ENCODE results near the gene USP24. TPM values are rescaled to one million over a fixed set of nuclear protein-coding genes. Genes with fewer than 3 reads are reported as not detected.
A peak's percentile ranks its signal among the peaks of the same experiment; 100 is the strongest.

The USP24 gene
- polyA plus RNA-seq, 1 experiment: 20.9 TPM

DNA sequence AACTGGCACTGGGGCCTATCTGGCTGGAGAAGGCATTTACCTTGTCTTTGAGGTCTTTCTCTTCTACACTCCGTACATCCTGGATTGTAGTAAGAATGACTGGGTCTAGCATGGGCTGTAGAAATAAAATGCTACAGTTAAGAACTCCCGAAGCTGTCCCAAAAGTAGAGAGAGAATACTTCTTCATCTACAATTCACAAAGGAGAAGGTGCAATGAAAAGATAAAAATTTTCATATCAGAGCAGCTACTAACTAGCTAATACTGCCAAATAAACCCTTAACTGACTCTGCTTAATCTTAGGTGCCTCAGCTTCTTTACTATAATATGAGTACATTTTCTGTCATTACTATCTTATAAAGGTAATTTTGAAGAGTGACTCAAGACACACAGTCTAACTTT, 55.6 kb downstream of the USP24 start:
- CTCF ChIA-PET: no interaction called here
- POLR2A ChIA-PET: no interaction called here
- no peaks in the 10 kb centered on the region for H3K27me3 ChIP-seq (ENCODE audit: control insufficient read depth, insufficient read depth, low read length)
- H3K9me3 ChIP-seq (ENCODE audit: control insufficient read depth, insufficient read depth, low read length): no peaks in the 10 kb centered on the region
- TF ChIP-seq, protein P1, sequence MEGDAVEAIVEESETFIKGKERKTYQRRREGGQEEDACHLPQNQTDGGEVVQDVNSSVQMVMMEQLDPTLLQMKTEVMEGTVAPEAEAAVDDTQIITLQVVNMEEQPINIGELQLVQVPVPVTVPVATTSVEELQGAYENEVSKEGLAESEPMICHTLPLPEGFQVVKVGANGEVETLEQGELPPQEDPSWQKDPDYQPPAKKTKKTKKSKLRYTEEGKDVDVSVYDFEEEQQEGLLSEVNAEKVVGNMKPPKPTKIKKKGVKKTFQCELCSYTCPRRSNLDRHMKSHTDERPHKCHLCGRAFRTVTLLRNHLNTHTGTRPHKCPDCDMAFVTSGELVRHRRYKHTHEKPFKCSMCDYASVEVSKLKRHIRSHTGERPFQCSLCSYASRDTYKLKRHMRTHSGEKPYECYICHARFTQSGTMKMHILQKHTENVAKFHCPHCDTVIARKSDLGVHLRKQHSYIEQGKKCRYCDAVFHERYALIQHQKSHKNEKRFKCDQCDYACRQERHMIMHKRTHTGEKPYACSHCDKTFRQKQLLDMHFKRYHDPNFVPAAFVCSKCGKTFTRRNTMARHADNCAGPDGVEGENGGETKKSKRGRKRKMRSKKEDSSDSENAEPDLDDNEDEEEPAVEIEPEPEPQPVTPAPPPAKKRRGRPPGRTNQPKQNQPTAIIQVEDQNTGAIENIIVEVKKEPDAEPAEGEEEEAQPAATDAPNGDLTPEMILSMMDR (IDR thresholded peaks at IDR 0.05; ENCODE audit: low read depth, low read length): no peak
- H3K27ac ChIP-seq (ENCODE audit: low read depth, low read length): no peak overlapping the region
- H3K4me3 ChIP-seq (ENCODE audit: low read depth, low read length): no peak overlapping the region
- no peak for DNase-seq (ENCODE audit: low read depth, low spot score)

DNA sequence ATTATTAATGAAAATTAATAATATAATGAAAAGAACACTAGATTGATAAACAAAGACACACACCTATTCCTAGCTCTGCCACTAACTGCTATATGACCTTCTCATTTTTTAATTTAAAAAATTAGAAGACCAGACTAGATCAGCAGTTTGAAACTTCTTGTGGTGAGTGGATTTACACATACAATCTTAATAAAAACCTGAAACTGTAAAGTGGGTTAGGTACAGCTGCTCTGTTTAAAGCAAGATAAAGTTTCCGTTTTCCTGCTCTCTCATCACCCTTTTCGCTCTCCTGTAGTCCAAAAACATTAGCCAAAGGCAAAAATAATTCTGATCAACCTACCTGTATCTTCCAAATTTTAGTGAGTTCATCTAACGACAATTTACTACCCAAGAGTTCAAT, 58.6 kb downstream of the USP24 start:
- ChIA-PET POLR2A (no interaction called here), CTCF (no interaction called here)
- DNase-seq (ENCODE audit: low read depth, low spot score): no peak
- TF ChIP-seq, protein P1 (IDR thresholded peaks at IDR 0.05; ENCODE audit: low read depth, low read length): no peak
- H3K9me3 ChIP-seq (ENCODE audit: control insufficient read depth, insufficient read depth, low read length): no peaks in the 10 kb centered on the region
- H3K4me3 ChIP-seq (ENCODE audit: low read depth, low read length): no peak overlapping the region
- H3K27me3 ChIP-seq (ENCODE audit: control insufficient read depth, insufficient read depth, low read length): no peaks in the 10 kb centered on the region
- H3K27ac ChIP-seq (ENCODE audit: low read depth, low read length): no peak overlapping the region

DNA sequence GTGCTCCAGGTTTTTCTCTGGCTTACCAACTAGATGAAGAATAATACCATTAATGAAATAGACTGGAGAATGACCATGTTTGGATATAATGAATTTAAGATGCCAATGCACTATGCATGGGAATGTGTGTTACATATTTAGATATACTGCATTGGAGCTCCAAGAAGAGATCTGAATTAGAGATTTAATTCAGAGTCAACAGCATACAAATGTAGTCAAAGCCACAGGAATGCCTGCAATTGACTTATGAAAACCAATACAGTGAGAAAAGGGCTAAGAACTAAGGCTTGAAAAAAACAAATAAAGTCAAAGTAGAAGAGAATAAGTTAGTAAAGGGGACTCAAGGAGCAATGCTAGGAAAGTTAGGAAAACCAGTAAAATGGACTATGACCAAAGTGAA, 59.1 kb downstream of the USP24 start:
- Histone ChIP-seq H3K27me3 (ENCODE audit: control insufficient read depth, insufficient read depth, low read length) (no peaks in the 10 kb centered on the region), H3K4me3 (ENCODE audit: low read depth, low read length) (no peak overlapping the region), H3K9me3 (ENCODE audit: control insufficient read depth, insufficient read depth, low read length) (no peaks in the 10 kb centered on the region), H3K27ac (ENCODE audit: low read depth, low read length) (no peak overlapping the region)
- ChIA-PET POLR2A (interaction anchor here (0.6 kb wide), 1 partner anchor 1640 kb away, joined by 3 read pairs; no protein-coding TSS in a partner anchor), CTCF (no interaction called here)
- TF ChIP-seq, protein P1 (IDR thresholded peaks at IDR 0.05; ENCODE audit: low read depth, low read length): no peak
- peak; percentile 3 for DNase-seq (ENCODE audit: low read depth, low spot score)

DNA sequence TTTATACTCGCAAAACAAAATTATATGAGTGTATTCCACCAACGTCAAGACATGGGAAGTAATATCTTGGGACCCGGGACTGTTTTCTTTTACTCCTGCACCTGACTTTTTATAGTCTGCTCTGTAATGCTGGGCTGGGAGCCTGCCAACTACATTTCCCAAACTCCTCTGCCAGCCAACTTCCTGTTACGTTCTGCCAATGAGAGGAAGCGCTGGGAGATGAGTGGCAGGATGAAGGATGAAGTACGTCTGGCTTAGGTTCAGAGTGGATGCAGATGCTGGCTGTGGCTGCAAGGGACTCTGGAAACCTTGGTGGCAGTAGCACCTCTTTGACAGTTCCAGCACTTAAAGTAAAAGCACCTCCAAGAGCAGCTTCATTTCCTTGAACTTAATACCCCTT, 59.6 kb downstream of the USP24 start:
- TF ChIP-seq, protein P1 (IDR thresholded peaks at IDR 0.05; ENCODE audit: low read depth, low read length): no peak
- DNase-seq (ENCODE audit: low read depth, low spot score): no peak
- Histone ChIP-seq H3K4me3 (ENCODE audit: low read depth, low read length) (no peak overlapping the region), H3K9me3 (ENCODE audit: control insufficient read depth, insufficient read depth, low read length) (no peaks in the 10 kb centered on the region), H3K27ac (ENCODE audit: low read depth, low read length) (no peak overlapping the region), H3K27me3 (ENCODE audit: control insufficient read depth, insufficient read depth, low read length) (no peaks in the 10 kb centered on the region)
- CTCF ChIA-PET: no interaction called here
- POLR2A ChIA-PET: interaction anchor here (0.6 kb wide), 1 partner anchor 1641 kb away, joined by 3 read pairs; no protein-coding TSS in a partner anchor

DNA sequence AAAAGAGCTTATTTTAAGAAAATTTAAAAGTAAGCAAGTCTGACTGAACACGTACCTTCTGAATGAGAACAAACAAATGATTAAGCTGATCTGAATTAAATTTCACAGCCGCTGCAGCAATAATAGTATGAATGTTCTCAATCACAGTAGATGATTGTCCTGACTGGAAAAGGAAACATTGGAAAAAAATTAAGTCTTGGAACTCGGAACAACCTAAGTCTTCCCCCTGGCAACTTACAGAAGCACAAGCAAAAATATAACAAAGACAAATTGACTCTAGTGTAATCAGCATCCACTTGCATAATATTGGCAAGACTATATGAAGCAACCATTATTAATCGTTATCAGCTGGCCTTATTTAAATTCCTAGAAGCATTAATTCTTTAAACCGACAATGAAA, 60.5 kb downstream of the USP24 start:
- Histone ChIP-seq H3K4me3 (ENCODE audit: low read depth, low read length) (no peak overlapping the region), H3K27me3 (ENCODE audit: control insufficient read depth, insufficient read depth, low read length) (no peaks in the 10 kb centered on the region), H3K9me3 (ENCODE audit: control insufficient read depth, insufficient read depth, low read length) (no peaks in the 10 kb centered on the region), H3K27ac (ENCODE audit: low read depth, low read length) (no peak overlapping the region)
- POLR2A ChIA-PET: no interaction called here
- TF ChIP-seq, protein P1 (IDR thresholded peaks at IDR 0.05; ENCODE audit: low read depth, low read length): no peak
- CTCF ChIA-PET: interaction anchor here (1.0 to 1.5 kb wide), 3 partner anchors 13 to 123 kb away, joined by 3 to 5 read pairs (median 3); no protein-coding TSS in a partner anchor
- DNase-seq (ENCODE audit: low read depth, low spot score): no peak
